Tibial artery (tissue), 4 donors: ENCODE data around the gene DEFB126.

Experiments
- DNase-seq, 2 donors: peaks; one replicate each; pipeline ENCODE4 v3.0.0-alpha.2; 2019
- H3K27ac ChIP-seq, 2 donors: fragments of 200-600 bp; sonication (generic) in 1 of 2; 1 replicate in 1 of 2; 2 replicates in 1 of 2; pipeline ENCODE4 v1.5.1; 2018 to 2019; ENCODE audit warnings: mild to moderate bottlenecking in 1 of 2
- H3K27me3 ChIP-seq, 2 donors: fragments of 200-600 bp; sonication (generic) in 1 of 2; one replicate each; pipeline versions ENCODE4 v1.5.1 to v1.6.0; 2016 to 2019
- H3K36me3 ChIP-seq, 3 donors: fragments of 200-600 bp; sonication (generic) in 2 of 3; one replicate each; pipeline ENCODE4 v1.5.1; 2016 to 2019; ENCODE audit warnings: mild to moderate bottlenecking in 2 of 3
- H3K4me1 ChIP-seq, 4 donors: fragments of 200-600 bp; sonication (generic) in 2 of 4; 1 replicate in 3 of 4; 2 replicates in 1 of 4; pipeline ENCODE4 v1.5.1; 2016 to 2019
- H3K4me3 ChIP-seq, 2 donors: fragments of 200-600 bp; sonication (generic) in 1 of 2; 1 replicate in 1 of 2; 2 replicates in 1 of 2; pipeline ENCODE4 v1.5.1; 2018 to 2019; ENCODE audit warnings: mild to moderate bottlenecking in 2 of 2
- H3K9me3 ChIP-seq, 3 donors: fragments of 200-600 bp; sonication (generic) in 1 of 3; one replicate each; pipeline ENCODE4 v1.5.1; 2016 to 2019
- CTCF ChIP-seq, 2 experiments: fragments of 200-600 bp in 1 of 2; fragments of 450-650 bp in 1 of 2; IDR thresholded peaks; one replicate each; pipeline ENCODE4 v1.5.1; 2017 to 2019; ENCODE audit warnings: antibody characterized with exemption in 2 of 2, mild to moderate bottlenecking in 1 of 2, moderate library complexity in 1 of 2
- intact Hi-C: fragments of 100-400 bp; cut with DNase I; formaldehyde crosslinking; loops from one replicate; pipeline ENCODE4 v1.15.0; 2023; ENCODE audit warnings: low total_unique reads

Gene DEFB126

GRCh38 chr20:157154-157553 lies 14.8 kb downstream of the DEFB126 start, which contains the start of gene DEFB127:
TSS of gene DEFB127 (plus strand) at chr20:157454. CDS start at chr20:157545, 91 bp downstream.
- no peak for DNase-seq
- no peak within 1 kb of the TSS for H3K4me3 ChIP-seq
- intact Hi-C loops = no loop called here
- no peak for TF ChIP-seq CTCF (IDR thresholded peaks at IDR 0.05)
- no peak within 1 kb of the TSS for H3K27ac ChIP-seq
- no peaks in the 10 kb centered on the region for H3K4me1 ChIP-seq
- H3K9me3 ChIP-seq = no peaks in the 10 kb centered on the region
- no peaks in the 10 kb centered on the region for H3K36me3 ChIP-seq
- no peaks in the 10 kb centered on the region for H3K27me3 ChIP-seq

- Histone ChIP-seq H3K4me3 (no peak overlapping the region), H3K27ac (no peak overlapping the region), H3K27me3 (no peaks in the 10 kb centered on the region), H3K36me3 (no peaks in the 10 kb centered on the region), H3K9me3 (no peaks in the 10 kb centered on the region), H3K4me1 (no peaks in the 10 kb centered on the region)
- TF ChIP-seq CTCF (IDR thresholded peaks at IDR 0.05) = no peak
- no peak for DNase-seq
- intact Hi-C loops = no loop called here
These were observed 22.2 kb downstream of the DEFB126 start for GRCh38 chr20:164618-165017.

- DNase-seq = no peak
- Histone ChIP-seq H3K36me3 (no peaks in the 10 kb centered on the region), H3K4me3 (no peak overlapping the region), H3K27ac (no peak overlapping the region), H3K9me3 (no peaks in the 10 kb centered on the region), H3K27me3 (peaks cover 0 to under 1% of the 10 kb centered on the region in 2 donors), H3K4me1 (no peaks in the 10 kb centered on the region)
- TF ChIP-seq CTCF (IDR thresholded peaks at IDR 0.05) = no peak
- intact Hi-C loops = no loop called here
These were observed 26.5 kb downstream of the DEFB126 start for GRCh38 chr20:168876-169275.

- no peak for DNase-seq
- Histone ChIP-seq H3K27me3 (no peaks in the 10 kb centered on the region), H3K4me3 (no peak overlapping the region), H3K36me3 (no peaks in the 10 kb centered on the region), H3K4me1 (no peaks in the 10 kb centered on the region), H3K27ac (no peak overlapping the region), H3K9me3 (no peaks in the 10 kb centered on the region)
- intact Hi-C loops = no loop called here
- TF ChIP-seq CTCF (IDR thresholded peaks at IDR 0.05) = no peak
These were observed 41.9 kb downstream of the DEFB126 start for GRCh38 chr20:184288-184687.

- no peak for DNase-seq
- Histone ChIP-seq H3K27me3 (no peaks in the 10 kb centered on the region), H3K27ac (no peak overlapping the region), H3K9me3 (no peaks in the 10 kb centered on the region), H3K4me1 (no peaks in the 10 kb centered on the region), H3K4me3 (no peak overlapping the region), H3K36me3 (no peaks in the 10 kb centered on the region)
- no peak for TF ChIP-seq CTCF (IDR thresholded peaks at IDR 0.05)
- intact Hi-C loops = no loop called here
These were observed 45.3 kb downstream of the DEFB126 start for GRCh38 chr20:187733-188132.

GRCh38 chr20:189611-190010 lies 47.2 kb downstream of the DEFB126 start, which contains the start of gene DEFB128:
TSS of gene DEFB128 (minus strand) at chr20:189711. CDS start at chr20:189623, 88 bp downstream.
- no peaks in the 10 kb centered on the region for H3K27me3 ChIP-seq
- no peaks in the 10 kb centered on the region for H3K36me3 ChIP-seq
- DNase-seq = no peak
- intact Hi-C loops = no loop called here
- H3K9me3 ChIP-seq = no peaks in the 10 kb centered on the region
- H3K27ac ChIP-seq = no peak within 1 kb of the TSS
- H3K4me3 ChIP-seq = no peak within 1 kb of the TSS
- no peaks in the 10 kb centered on the region for H3K4me1 ChIP-seq
- TF ChIP-seq CTCF (IDR thresholded peaks at IDR 0.05) = no peak
